NCI-H510A treated with DMSO at 0.1 percent for 48 hours (cell line): ENCODE results near the gene TMEM271.
"Not testable (repeated sequence)": the region's sequence is repeated elsewhere in the genome, so short reads cannot be mapped to it uniquely, and the experiment has no call there.

Source experiments
- DNase-seq: peaks from one replicate; lab custom pipeline; 2025; lab: John Stamatoyannopoulos, UW

The TMEM271 gene

GRCh38 chr4:561426-561825, 14.7 kb downstream of the TMEM271 start:
- DNase-seq, result no peak

GRCh38 chr4:560731-561291, 15.3 kb downstream of the TMEM271 start:
- no peak for DNase-seq

GRCh38 chr4:560061-560460, 16.0 kb downstream of the TMEM271 start:
- DNase-seq, result no peak

- no peak for DNase-seq
Observed at GRCh38 chr4:555566-556275, 20.4 kb downstream of the TMEM271 start.

DNA sequence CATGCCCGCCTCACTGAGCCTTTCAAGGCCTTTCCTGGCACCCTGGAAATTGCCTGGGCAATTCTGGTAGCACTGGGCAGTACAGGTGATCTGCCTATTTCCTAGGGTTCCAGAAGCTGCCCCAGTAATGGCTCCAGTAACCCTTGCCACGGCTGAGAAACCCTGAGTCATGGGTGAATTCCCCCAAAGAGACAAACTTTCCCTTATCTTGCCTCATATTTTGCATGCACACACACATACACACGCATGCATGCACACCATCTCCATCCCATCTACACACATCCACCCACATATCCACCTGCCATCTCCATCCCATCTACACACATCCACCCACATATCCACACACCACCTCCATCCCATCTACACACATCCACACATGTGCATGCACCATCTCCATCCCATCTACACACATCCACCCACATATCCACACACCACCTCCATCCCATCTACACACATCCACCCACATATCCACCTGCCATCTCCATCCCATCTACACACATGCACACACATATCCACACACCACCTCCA, 21.2 kb downstream of the TMEM271 start:
- not testable (repeated sequence) for DNase-seq

- DNase-seq, result no peak
Observed at GRCh38 chr4:552019-552418, 24.1 kb downstream of the TMEM271 start.

GRCh38 chr4:550268-550667, 25.8 kb downstream of the TMEM271 start:
- not testable (repeated sequence) for DNase-seq

- no peak for DNase-seq
Observed at GRCh38 chr4:548976-549375, 27.1 kb downstream of the TMEM271 start.

DNA sequence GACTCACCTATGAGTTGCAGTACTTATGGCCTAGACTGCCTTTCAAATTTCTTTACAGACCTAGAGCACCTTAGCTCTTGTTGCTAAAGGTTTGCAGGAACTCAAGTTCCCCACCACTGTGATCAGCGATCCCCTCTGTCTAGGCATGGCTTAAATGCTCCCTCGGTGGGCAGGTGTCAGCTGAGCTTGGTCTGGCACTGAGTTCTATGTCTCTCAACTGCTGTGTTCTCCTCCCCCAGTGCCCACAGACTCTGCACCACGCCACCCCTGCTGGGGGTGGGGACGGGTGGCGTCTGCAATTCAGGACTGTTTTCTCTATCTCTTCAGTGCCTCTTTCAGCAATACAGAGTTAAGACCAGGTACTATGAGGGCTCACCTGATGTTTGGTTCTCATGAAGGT, 30.5 kb downstream of the TMEM271 start:
- DNase-seq, result no peak

DNA sequence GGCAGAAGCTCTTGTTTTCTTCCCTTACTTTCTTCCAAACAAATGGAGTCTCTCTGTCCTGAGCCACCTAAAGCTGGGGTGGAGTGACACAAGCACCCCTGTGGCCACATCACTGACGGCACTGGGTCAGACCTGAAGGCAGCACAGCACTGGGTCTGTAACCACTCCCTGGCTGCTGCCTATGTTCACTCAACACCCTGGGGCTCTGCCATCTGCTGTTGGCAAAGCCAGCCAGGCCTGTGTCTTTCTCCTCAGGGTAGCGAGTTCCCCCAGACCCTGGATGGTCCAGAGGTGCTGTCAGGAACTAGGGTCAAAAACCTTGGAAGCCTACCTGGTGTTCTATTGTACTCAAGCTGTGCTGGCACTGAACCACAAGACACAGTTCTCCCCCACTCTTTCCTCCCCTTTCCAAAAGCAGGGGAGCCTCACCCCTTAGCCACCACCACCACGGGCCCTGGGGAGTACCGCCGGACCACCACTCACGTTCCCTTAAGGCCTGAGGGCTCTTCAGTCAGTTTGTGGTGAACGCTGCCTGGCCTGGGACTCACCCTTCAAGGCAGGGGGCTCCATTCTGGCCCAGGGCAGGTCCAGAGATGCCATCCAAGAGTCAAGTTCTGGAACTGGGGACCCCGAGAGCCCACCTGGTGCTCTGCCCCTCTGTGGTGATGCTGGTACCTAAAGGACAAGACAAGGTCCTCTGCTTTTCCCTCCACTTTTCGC, 31.5 kb downstream of the TMEM271 start:
- no peak for DNase-seq

DNA sequence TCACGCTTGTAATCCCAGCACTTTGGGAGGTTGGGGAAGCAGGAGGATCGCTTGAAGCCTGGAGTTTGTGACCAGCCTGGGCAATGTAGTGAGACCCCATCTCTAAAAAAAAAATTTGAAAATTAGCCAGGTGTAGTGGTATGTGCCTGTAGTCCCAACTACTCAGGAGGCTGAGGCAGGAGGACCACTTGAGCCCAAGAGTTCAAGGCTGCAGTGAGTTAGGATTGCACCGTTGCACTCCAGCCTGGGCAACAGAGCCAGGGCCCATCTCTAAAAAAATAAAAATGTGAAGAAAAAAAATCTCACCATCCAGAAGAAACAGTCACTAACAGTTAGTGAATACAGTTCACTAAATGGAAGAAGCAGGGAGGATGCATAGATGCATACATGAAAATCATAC, 34.8 kb downstream of the TMEM271 start:
- DNase-seq, result no peak

DNA sequence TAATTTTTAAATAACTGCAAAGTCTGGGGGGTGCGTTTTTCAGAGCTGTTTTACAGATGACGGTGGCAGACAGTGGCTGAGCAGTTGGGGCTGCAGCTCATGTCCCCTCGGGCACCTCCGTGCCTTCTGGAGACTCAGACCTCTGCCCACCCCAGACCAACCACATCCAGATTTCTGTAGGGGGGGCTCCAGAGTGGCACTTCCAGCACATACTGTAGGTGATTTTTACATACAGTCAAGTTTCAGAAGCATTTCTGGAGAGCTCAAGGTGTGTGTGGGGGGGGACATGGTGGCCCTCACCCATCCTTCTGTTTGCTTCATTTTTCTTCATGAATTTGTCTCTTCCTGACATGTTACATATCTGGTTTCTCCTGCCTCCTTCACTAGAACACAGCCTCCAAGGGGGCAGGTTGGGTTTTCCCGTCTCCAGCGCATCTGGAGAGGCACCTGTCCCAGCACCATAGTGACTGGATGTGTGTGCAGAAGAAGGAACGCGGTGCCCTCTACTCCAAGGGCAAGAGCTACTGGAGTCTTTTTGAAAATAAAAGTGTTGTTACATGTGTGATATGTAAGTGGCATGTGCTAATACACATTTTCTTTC, 37.5 kb downstream of the TMEM271 start:
- no peak for DNase-seq

GRCh38 chr4:537436-538264, 38.4 kb downstream of the TMEM271 start:
- no peak for DNase-seq

DNA sequence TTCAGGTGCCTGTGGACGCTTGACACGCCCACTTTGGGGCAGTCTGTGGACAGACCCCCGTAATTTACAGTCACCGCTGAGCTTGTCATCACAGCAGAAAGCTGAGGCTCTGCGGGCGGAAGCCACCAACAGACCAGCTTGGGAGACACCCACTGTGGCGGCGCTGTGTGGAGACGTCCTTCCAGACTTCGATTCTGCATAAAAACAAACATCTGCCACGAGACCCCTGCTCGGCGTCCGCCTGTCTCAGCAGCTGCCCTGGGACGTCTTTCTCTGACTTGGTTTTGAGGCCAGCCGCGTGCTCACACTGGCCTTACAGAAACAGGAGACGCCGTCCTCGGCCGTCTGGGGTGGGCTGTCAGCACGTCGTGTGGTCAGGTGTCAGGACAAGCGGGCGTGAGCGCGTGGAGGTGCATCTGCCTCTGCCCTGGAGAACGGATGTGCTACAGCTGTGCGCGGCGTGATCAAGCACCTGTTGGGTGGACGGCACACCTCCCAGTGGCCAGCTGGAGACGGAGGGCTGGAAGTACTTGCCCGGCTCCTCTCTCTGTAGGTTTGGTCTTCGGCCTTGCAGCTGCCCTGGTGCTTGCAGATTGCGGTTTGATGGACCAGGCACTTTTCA, 39.6 kb downstream of the TMEM271 start:
- no peak for DNase-seq

DNA sequence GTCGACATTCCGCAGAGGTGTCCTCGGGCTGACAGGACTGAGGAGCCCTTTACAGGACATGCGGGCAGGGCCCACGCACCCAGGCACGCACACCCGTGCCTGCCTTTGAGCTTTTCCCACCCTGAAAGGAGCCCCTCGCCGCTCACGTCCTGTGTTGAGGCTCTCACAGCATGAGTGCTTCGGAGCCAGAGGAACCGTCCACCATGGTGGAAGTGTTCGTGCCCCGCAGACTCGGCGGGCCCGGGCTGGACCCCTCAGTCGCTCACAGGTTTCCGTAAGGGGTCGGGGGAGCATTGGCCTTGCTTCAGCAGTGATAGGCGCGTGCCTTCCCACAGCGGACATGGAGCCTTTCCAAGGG, 40.2 kb downstream of the TMEM271 start:
- DNase-seq, result no peak

DNA sequence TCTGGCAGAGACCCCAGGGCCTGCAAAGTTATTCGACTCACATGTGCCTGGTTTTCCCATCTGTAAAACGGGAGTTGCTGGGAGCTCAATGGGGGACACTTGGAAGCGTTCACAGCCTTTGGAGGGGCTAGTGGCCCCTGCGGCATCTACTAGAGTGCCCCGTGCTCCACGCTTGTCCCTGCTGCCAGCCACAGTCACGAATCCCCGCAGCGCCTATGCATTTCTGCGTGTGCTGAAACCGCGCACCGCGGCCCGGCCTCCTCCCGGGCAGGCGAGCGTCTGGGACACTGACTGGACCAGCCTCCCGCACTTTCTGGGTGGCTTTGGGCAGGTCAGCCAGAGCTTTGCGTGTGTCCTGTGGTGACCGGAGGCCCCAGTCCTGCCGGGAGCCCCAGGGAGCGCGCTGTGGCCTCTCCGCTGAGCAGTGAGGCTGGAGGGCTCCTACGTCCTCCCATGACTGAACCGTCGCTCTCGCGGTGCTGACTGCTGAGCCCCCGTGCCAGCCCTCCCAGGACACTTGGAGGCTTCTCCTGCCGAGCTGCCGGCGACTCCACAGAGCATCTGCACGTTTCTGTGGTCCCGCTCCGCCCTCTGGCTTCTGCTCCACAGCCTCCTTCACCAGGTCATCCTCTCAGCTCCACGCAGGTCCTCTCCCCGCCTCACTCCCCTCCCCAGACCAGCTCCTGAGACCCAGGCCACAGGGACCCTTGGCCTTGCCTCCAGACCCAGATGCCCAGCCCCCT, 40.7 kb downstream of the TMEM271 start:
- no peak for DNase-seq

DNA sequence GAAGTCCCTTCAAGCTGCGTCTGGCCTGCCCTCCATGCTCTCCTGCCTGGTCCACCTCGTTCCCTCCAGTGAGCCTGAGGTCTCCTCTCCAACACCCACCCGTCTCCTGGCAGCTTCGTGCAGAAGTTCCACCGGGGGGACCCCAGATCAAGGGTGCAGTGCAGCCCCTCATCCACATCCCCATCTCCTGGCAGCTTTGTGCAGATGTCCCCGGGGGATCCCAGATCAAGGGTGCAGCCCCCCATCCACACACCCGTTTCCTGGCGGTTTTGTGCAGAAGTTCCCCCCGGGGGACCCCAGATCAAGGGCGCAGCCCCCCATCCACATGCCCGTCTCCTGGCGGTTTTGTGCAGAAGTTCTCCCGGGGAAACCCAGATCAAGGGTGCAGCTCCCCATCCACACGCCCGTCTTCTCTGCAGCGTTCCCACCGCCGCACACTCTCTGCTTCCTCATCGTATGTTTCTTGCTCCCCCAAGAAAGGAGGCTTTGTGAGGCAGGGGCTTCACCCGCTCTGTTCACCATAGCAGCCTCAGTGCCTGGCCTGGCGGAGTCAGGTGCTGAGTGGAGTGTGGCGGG, 41.4 kb downstream of the TMEM271 start:
- DNase-seq, result no peak

DNA sequence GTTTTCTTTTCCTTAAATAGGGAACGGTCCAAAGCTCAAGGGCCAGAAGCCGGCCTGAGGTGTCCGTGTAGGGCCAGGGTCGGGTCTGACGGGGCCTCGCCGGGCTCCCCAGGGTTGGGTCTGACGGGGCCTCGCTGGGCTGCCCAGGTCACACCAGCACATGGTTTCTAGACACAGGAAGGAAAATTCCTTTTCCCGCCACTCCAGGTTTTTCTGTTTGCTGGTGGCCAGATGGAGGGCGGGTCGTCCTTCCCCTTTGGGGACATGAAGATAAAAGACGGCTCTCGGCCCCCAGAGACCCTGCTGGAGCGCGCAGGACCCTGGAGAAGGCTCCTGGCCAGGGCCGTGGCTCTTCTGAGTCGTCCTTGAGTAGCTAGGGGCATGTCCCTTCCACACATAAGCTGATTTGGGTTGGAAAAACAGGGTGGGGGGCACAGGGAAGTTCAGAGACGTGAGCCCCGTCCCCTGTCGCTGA, 42.0 kb downstream of the TMEM271 start:
- DNase-seq, result no peak

GRCh38 chr4:533318-534100, 42.6 kb downstream of the TMEM271 start:
- no peak for DNase-seq
